ENCODE results near the gene MAPK10.

GRCh38 chr4:86354390-86354789, 5.5 kb downstream of the MAPK10 start:
- TF ChIP-seq CTCF (IDR thresholded peaks at IDR 0.05) (no peak), POLR2A (IDR thresholded peaks at IDR 0.05) (no peak)
